OCI-LY3 (cell line): ENCODE data around the gene TEX26.

Experiments
- H2AFZ ChIP-seq: fragments of 200-600, 300-600 bp; shearing (Covaris generic); 2 replicates; pipeline ENCODE4 v1.6.0; 2014; ENCODE audit warnings: antibody characterized with exemption, low read depth, low read length
- H3K27ac ChIP-seq: fragments of 200-600, 300-600 bp; sonication (generic); 2 replicates; pipeline ENCODE4 v1.5.1; 2014; ENCODE audit warnings: mild to moderate bottlenecking, low read length, moderate library complexity, mixed read lengths
- H3K27me3 ChIP-seq: fragments of 200-600, 300-600 bp; sonication (generic); 2 replicates; pipeline ENCODE4 v1.6.1; 2014; ENCODE audit warnings: low read depth, low read length, mixed read lengths
- H3K36me3 ChIP-seq: fragments of 200-600, 300-600 bp; sonication (generic); replicated peaks from 2 replicates; pipeline ENCODE3; 2014; ENCODE audit warnings: low read depth, low read length, mixed read lengths
- H3K4me1 ChIP-seq: fragments of 300-600, 200-600 bp; sonication (generic); 2 replicates; pipeline ENCODE4 v1.6.1; 2014; ENCODE audit warnings: low read length, mixed read lengths
- H3K4me2 ChIP-seq: fragments of 200-600, 300-600 bp; sonication (generic); 2 replicates; pipeline ENCODE4 v1.6.1; 2014; ENCODE audit warnings: low read length, mixed read lengths
- H3K4me3 ChIP-seq: fragments of 300-600, 200-600 bp; sonication (generic); 2 replicates; pipeline ENCODE4 v1.5.1; 2014; ENCODE audit warnings: antibody characterized with exemption, mild to moderate bottlenecking, low read length, moderate library complexity
- H3K79me2 ChIP-seq: fragments of 300-600, 200-600 bp; shearing (Covaris generic); 2 replicates; pipeline ENCODE4 v1.6.1; 2014; ENCODE audit warnings: mild to moderate bottlenecking, low read length, mixed read lengths
- H3K9ac ChIP-seq: fragments of 300-600, 200-600 bp; shearing (Covaris generic); 2 replicates; pipeline ENCODE4 v1.6.0; 2014; ENCODE audit warnings: mild to moderate bottlenecking, low read length, moderate library complexity
- H3K9me3 ChIP-seq: fragments of 200-600, 300-600 bp; shearing (Covaris generic); 2 replicates; pipeline ENCODE4 v1.6.1; 2014; ENCODE audit warnings: low read length, mixed read lengths; ENCODE audit not compliant: insufficient read depth
- H4K20me1 ChIP-seq: fragments of 200-600, 300-600 bp; sonication (generic); 2 replicates; pipeline ENCODE4 v1.6.1; 2016; ENCODE audit warnings: low read length, mixed read lengths; ENCODE audit not compliant: insufficient read depth
- EZH2phosphoT487 ChIP-seq: fragments of 200-600 bp; shearing (Covaris generic); IDR thresholded peaks from 2 replicates; pipeline ENCODE4 v1.6.1; 2018; ENCODE audit warnings: antibody characterized with exemption, mixed run types, low read depth
- TF ChIP-seq, protein P1 (sequence below): fragments of 200-600, 300-600 bp; sonication (generic); IDR thresholded peaks from 2 replicates; pipeline ENCODE4 v1.5.1; 2014; ENCODE audit warnings: antibody characterized with exemption, low read length, low read depth

TEX26 gene

GRCh38 chr13:30991184-30991583 is 58.7 kb downstream of the TEX26 start:
- TF ChIP-seq, protein P1, sequence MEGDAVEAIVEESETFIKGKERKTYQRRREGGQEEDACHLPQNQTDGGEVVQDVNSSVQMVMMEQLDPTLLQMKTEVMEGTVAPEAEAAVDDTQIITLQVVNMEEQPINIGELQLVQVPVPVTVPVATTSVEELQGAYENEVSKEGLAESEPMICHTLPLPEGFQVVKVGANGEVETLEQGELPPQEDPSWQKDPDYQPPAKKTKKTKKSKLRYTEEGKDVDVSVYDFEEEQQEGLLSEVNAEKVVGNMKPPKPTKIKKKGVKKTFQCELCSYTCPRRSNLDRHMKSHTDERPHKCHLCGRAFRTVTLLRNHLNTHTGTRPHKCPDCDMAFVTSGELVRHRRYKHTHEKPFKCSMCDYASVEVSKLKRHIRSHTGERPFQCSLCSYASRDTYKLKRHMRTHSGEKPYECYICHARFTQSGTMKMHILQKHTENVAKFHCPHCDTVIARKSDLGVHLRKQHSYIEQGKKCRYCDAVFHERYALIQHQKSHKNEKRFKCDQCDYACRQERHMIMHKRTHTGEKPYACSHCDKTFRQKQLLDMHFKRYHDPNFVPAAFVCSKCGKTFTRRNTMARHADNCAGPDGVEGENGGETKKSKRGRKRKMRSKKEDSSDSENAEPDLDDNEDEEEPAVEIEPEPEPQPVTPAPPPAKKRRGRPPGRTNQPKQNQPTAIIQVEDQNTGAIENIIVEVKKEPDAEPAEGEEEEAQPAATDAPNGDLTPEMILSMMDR, result no peak
- TF ChIP-seq EZH2phosphoT487, result no peak
- no peaks in the 10 kb centered on the region for H3K36me3 ChIP-seq
- H3K4me1 ChIP-seq, result no peaks in the 10 kb centered on the region
- no peaks in the 10 kb centered on the region for H3K79me2 ChIP-seq
- H3K27ac ChIP-seq, result no peak overlapping the region
- H3K27me3 ChIP-seq, result peaks cover 47% of the 10 kb centered on the region
- H3K9ac ChIP-seq, result no peak overlapping the region
- H2AFZ ChIP-seq, result no peak overlapping the region
- no peaks in the 10 kb centered on the region for H4K20me1 ChIP-seq
- H3K4me3 ChIP-seq, result no peak overlapping the region
- no peak overlapping the region for H3K4me2 ChIP-seq
- H3K9me3 ChIP-seq, result no peaks in the 10 kb centered on the region

- peaks cover 51% of the 10 kb centered on the region for H3K27me3 ChIP-seq
- no peak overlapping the region for H2AFZ ChIP-seq
- no peaks in the 10 kb centered on the region for H4K20me1 ChIP-seq
- H3K9ac ChIP-seq, result no peak overlapping the region
- H3K4me2 ChIP-seq, result no peak overlapping the region
- no peak overlapping the region for H3K27ac ChIP-seq
- no peak overlapping the region for H3K4me3 ChIP-seq
- H3K79me2 ChIP-seq, result no peaks in the 10 kb centered on the region
- TF ChIP-seq, protein P1, result no peak
- TF ChIP-seq EZH2phosphoT487, result no peak
- H3K4me1 ChIP-seq, result no peaks in the 10 kb centered on the region
- no peaks in the 10 kb centered on the region for H3K9me3 ChIP-seq
- no peaks in the 10 kb centered on the region for H3K36me3 ChIP-seq
Measured at GRCh38 chr13:30991922-30992321, 59.5 kb downstream of the TEX26 start.

- H3K9me3 ChIP-seq, result no peaks in the 10 kb centered on the region
- no peaks in the 10 kb centered on the region for H3K79me2 ChIP-seq
- H3K27me3 ChIP-seq, result peaks cover 82% of the 10 kb centered on the region
- no peak overlapping the region for H3K9ac ChIP-seq
- H3K4me2 ChIP-seq, result no peak overlapping the region
- H3K4me1 ChIP-seq, result no peaks in the 10 kb centered on the region
- no peak overlapping the region for H2AFZ ChIP-seq
- no peaks in the 10 kb centered on the region for H4K20me1 ChIP-seq
- H3K36me3 ChIP-seq, result no peaks in the 10 kb centered on the region
- no peak overlapping the region for H3K27ac ChIP-seq
- no peak overlapping the region for H3K4me3 ChIP-seq
- TF ChIP-seq EZH2phosphoT487, result no peak
- TF ChIP-seq, protein P1, result no peak
Measured at GRCh38 chr13:30995331-30995730, 62.9 kb downstream of the TEX26 start.

DNA sequence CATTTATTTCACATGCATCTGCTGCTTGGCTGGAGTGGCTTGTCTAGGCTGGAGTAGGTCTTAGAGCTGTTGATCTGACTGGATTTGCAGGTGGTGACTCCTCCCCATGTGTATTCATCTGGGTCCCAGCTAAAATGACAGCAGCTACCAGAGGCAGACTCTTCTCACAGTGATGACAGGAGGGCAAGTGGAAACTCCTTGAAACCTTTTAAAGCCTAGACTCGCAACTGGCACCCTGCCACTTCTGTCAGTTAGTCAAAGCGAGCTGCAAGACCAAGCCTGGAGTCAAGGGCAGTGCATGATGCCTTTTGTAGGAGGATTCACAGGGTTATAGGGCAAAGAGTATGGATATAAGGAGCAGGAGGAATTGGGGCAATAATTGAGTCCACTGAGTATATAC is 65.2 kb downstream of the TEX26 start:
- H3K79me2 ChIP-seq, result no peaks in the 10 kb centered on the region
- TF ChIP-seq, protein P1, result no peak
- no peak for TF ChIP-seq EZH2phosphoT487
- H3K4me2 ChIP-seq, result no peak overlapping the region
- no peak overlapping the region for H3K9ac ChIP-seq
- peaks cover 87% of the 10 kb centered on the region for H3K27me3 ChIP-seq
- H3K4me1 ChIP-seq, result no peaks in the 10 kb centered on the region
- no peak overlapping the region for H3K4me3 ChIP-seq
- no peaks in the 10 kb centered on the region for H3K9me3 ChIP-seq
- H4K20me1 ChIP-seq, result no peaks in the 10 kb centered on the region
- H2AFZ ChIP-seq, result no peak overlapping the region
- no peak overlapping the region for H3K27ac ChIP-seq
- H3K36me3 ChIP-seq, result no peaks in the 10 kb centered on the region
